H9 (cell line): ENCODE measurements around the gene CDH26. TPM values are rescaled to one million over a fixed set of nuclear protein-coding genes. Genes with fewer than 3 reads are reported as not detected.

ENCODE experiments used
- DNase-seq: peaks from one replicate; pipeline ENCODE4 v3.0.0-alpha.2; 2017
- H2AFZ ChIP-seq: one replicate; pipeline ENCODE4 v1.6.1; 2013; ENCODE audit warnings: mild to moderate bottlenecking, low read length, control low read depth, moderate library complexity
- H2AK5ac ChIP-seq: 2 replicates; pipeline ENCODE4 v1.6.1; 2013; ENCODE audit warnings: low read length, control low read depth, mixed read lengths; ENCODE audit not compliant: insufficient read length
- H2BK120ac ChIP-seq: one replicate; pipeline ENCODE4 v1.6.1; 2013; ENCODE audit warnings: low read depth, mild to moderate bottlenecking, low read length, control low read depth, inconsistent platforms; ENCODE audit not compliant: poor library complexity, severe bottlenecking
- H2BK12ac ChIP-seq: 2 replicates; pipeline ENCODE4 v1.6.1; 2013; ENCODE audit warnings: low read length, control low read depth, mixed read lengths, low read depth; ENCODE audit not compliant: insufficient read length
- H2BK15ac ChIP-seq: 2 replicates; pipeline ENCODE4 v1.6.1; 2013; ENCODE audit warnings: low read depth, low read length, control low read depth
- H2BK20ac ChIP-seq: one replicate; pipeline ENCODE4 v1.6.1; 2013; ENCODE audit warnings: low read depth, mild to moderate bottlenecking, low read length, control low read depth, inconsistent platforms; ENCODE audit not compliant: poor library complexity, severe bottlenecking
- H2BK5ac ChIP-seq: 2 replicates; pipeline ENCODE4 v1.6.1; 2013; ENCODE audit warnings: low read length, control low read depth, mixed read lengths; ENCODE audit not compliant: insufficient read length
- H3K14ac ChIP-seq: 2 replicates; pipeline ENCODE4 v1.6.1; 2013; ENCODE audit warnings: low read length, control low read depth; ENCODE audit not compliant: insufficient read depth
- H3K18ac ChIP-seq: 2 replicates; pipeline ENCODE4 v1.6.1; 2013; ENCODE audit warnings: low read depth, mild to moderate bottlenecking, mixed read lengths, low read length, control low read depth; ENCODE audit not compliant: insufficient read length
- H3K23ac ChIP-seq: 2 replicates; pipeline ENCODE4 v1.6.1; 2013; ENCODE audit warnings: low read length, control low read depth, mixed read lengths, low read depth; ENCODE audit not compliant: insufficient read length
- H3K23me2 ChIP-seq: 2 replicates; pipeline ENCODE4 v1.6.1; 2013; ENCODE audit warnings: low read depth, mild to moderate bottlenecking, mixed read lengths, low read length, control low read depth; ENCODE audit not compliant: insufficient read length, poor library complexity, severe bottlenecking
- H3K27ac ChIP-seq: 2 replicates; pipeline ENCODE4 v1.5.1; 2013; ENCODE audit warnings: low read length, control low read depth, mixed read lengths, low read depth; ENCODE audit not compliant: insufficient read length
- H3K27me3 ChIP-seq: 2 replicates; pipeline ENCODE4 v1.6.1; 2013; ENCODE audit warnings: low read length, control low read depth, inconsistent platforms; ENCODE audit not compliant: insufficient read depth
- H3K4ac ChIP-seq: 2 replicates; pipeline ENCODE4 v1.6.1; 2013; ENCODE audit warnings: low read depth, mild to moderate bottlenecking, control low read depth, inconsistent platforms, low read length, moderate library complexity
- H3K4me1 ChIP-seq: 2 replicates; pipeline ENCODE4 v1.6.1; 2013; ENCODE audit warnings: low read length, control low read depth, inconsistent platforms; ENCODE audit not compliant: insufficient read depth
- H3K4me2 ChIP-seq: 2 replicates; pipeline ENCODE4 v1.6.1; 2013; ENCODE audit warnings: low read length, control low read depth, mixed read lengths; ENCODE audit not compliant: insufficient read length, insufficient read depth
- H3K56ac ChIP-seq: 2 replicates; pipeline ENCODE4 v1.6.1; 2013; ENCODE audit warnings: low read depth, mild to moderate bottlenecking, mixed read lengths, low read length, control low read depth; ENCODE audit not compliant: insufficient read length
- H3K79me1 ChIP-seq: 2 replicates; pipeline ENCODE4 v1.6.1; 2013; ENCODE audit warnings: low read depth, mild to moderate bottlenecking, moderate library complexity, low read length, control low read depth, inconsistent platforms; ENCODE audit not compliant: insufficient read depth, poor library complexity, severe bottlenecking
- H3K79me2 ChIP-seq: 2 replicates; pipeline ENCODE4 v1.6.1; 2013; ENCODE audit warnings: low read length, control low read depth, inconsistent platforms; ENCODE audit not compliant: insufficient read depth
- H3K9ac ChIP-seq: 2 replicates; pipeline ENCODE4 v1.6.1; 2013; ENCODE audit warnings: low read length, control low read depth, mixed read lengths; ENCODE audit not compliant: insufficient read length; ENCODE audit errors: extremely low read depth
- H3K9me3 ChIP-seq: one replicate; pipeline ENCODE4 v1.6.1; 2013; ENCODE audit warnings: low read depth, low read length, inconsistent platforms; ENCODE audit not compliant: control insufficient read depth
- H3T11ph ChIP-seq: one replicate; pipeline ENCODE4 v1.6.1; 2013; ENCODE audit warnings: mild to moderate bottlenecking, low read length, control low read depth, inconsistent platforms
- H4K20me1 ChIP-seq: one replicate; pipeline ENCODE4 v1.6.1; 2013; ENCODE audit not compliant: control insufficient read depth, insufficient read length, insufficient read depth
- H4K5ac ChIP-seq: 2 replicates; pipeline ENCODE4 v1.6.1; 2013; ENCODE audit warnings: low read depth, mild to moderate bottlenecking, mixed read lengths, low read length, control low read depth; ENCODE audit not compliant: insufficient read length
- H4K8ac ChIP-seq: replicated peaks from 2 replicates; pipeline ENCODE4 v1.6.1; 2013; ENCODE audit warnings: low read length, control low read depth, mixed read lengths, low read depth; ENCODE audit not compliant: insufficient read length
- H4K91ac ChIP-seq: 2 replicates; pipeline ENCODE4 v1.6.1; 2013; ENCODE audit warnings: low read depth, mild to moderate bottlenecking, moderate library complexity, mixed read lengths, low read length, control low read depth; ENCODE audit not compliant: insufficient read length
- H3K27ac Mint-ChIP-seq, 3 experiments: 2 replicates in 2 of 3; 3 replicates in 1 of 3; pipeline ENCODE4 v1.8.0; 2020 to 2021; ENCODE audit warnings: mixed read lengths in 3 of 3, mild to moderate bottlenecking in 1 of 3, moderate library complexity in 1 of 3
- H3K27me3 Mint-ChIP-seq: 2 replicates; pipeline ENCODE4 v1.8.0; 2021; ENCODE audit warnings: low read depth, mild to moderate bottlenecking, moderate library complexity, mixed read lengths
- H3K36me3 Mint-ChIP-seq, 3 experiments: 2 replicates in 2 of 3; 3 replicates in 1 of 3; pipeline ENCODE4 v1.8.0; 2020 to 2021; ENCODE audit warnings: low read depth in 3 of 3, mixed read lengths in 3 of 3; ENCODE audit not compliant: insufficient read depth in 1 of 3
- H3K4me1 Mint-ChIP-seq, 2 experiments: 2 replicates each; pipeline ENCODE4 v1.8.0; 2020; ENCODE audit warnings: mixed read lengths in 2 of 2
- H3K4me3 Mint-ChIP-seq, 2 experiments: 2 replicates in 1 of 2; 3 replicates in 1 of 2; pipeline ENCODE4 v1.8.0; 2020 to 2021; ENCODE audit warnings: mild to moderate bottlenecking in 2 of 2, mixed read lengths in 2 of 2, moderate library complexity in 1 of 2
- H3K9me3 Mint-ChIP-seq, 2 experiments: 2 replicates in 1 of 2; 3 replicates in 1 of 2; pipeline ENCODE4 v1.8.0; 2020; ENCODE audit warnings: mild to moderate bottlenecking in 2 of 2, mixed read lengths in 2 of 2, moderate library complexity in 1 of 2
- CTCF ChIP-seq: fragments of 200-600 bp; sonication (generic); conservative IDR thresholded peaks from 3 replicates; pipeline ENCODE4 v1.8.0; 2021; ENCODE audit warnings: antibody characterized with exemption, mild to moderate bottlenecking
- WGBS: extraction: QIAGEN DNeasy Blood & Tissue Kit; methylation state at CpG from one replicate; pipeline ENCODE4 v1.1.7; 2013; ENCODE audit warnings: missing lambda C conversion rate, low lambda C conversion rate, mixed read lengths; ENCODE audit not compliant: insufficient read length; ENCODE audit errors: extremely low coverage; 5-methylcytosine and 5-hydroxymethylcytosine counted together
- total RNA-seq: library from RNA; stranded (reverse); gene quantifications from 2 replicates; pipeline ENCODE4 v1.2.1, GENCODE V29; 2021

The CDH26 gene
- total RNA-seq, 1 experiment from 2014 or later, result 0.79 TPM

- no peak for TF ChIP-seq CTCF
- Histone ChIP-seq H2BK12ac (no peak overlapping the region), H2BK20ac (no peak overlapping the region), H3K18ac (no peak overlapping the region), H3K9me3 (no peaks in the 10 kb centered on the region), H4K5ac (no peak overlapping the region), H4K20me1 (no peaks in the 10 kb centered on the region), H3T11ph (no peak overlapping the region), H2AFZ (no peak overlapping the region), H3K79me1 (no peaks in the 10 kb centered on the region), H2BK5ac (no peak overlapping the region), H4K8ac (no peak overlapping the region), H3K27me3 (no peaks in the 10 kb centered on the region), H3K4me1 (no peaks in the 10 kb centered on the region), H4K91ac (no peak overlapping the region), H3K79me2 (no peaks in the 10 kb centered on the region), H3K27ac (no peak overlapping the region), H3K4ac (no peak overlapping the region), H2BK15ac (no peak overlapping the region), H2AK5ac (no peak overlapping the region), H2BK120ac (no peak overlapping the region), H3K23me2 (no peaks in the 10 kb centered on the region), H3K9ac (no peak overlapping the region), H3K14ac (no peak overlapping the region), H3K4me2 (no peak overlapping the region), H3K56ac (no peak overlapping the region), H3K23ac (no peak overlapping the region)
- peaks cover 0 to under 1% (median under 1%) of the 10 kb centered on the region in 3 experiments; a peak in 3 of 7 replicates for H3K36me3 Mint-ChIP-seq
- peaks cover 7 to 8% of the 10 kb centered on the region in 2 experiments for H3K9me3 Mint-ChIP-seq
- H3K27me3 Mint-ChIP-seq, result peaks cover 9% of the 10 kb centered on the region
- no peak overlapping the region for H3K4me3 Mint-ChIP-seq
- no peak for DNase-seq
- no CpG with 5 or more reads among the region's 9 CpGs for WGBS
- peaks cover 1 to 4% of the 10 kb centered on the region in 2 experiments for H3K4me1 Mint-ChIP-seq
- peak overlapping the region in 1 of 3 experiments; percentile 37; a peak in 1 of 7 replicates for H3K27ac Mint-ChIP-seq
These were observed 72.9 kb downstream of the CDH26 start for GRCh38 chr20:60031107-60031506.
